Fibroblast of peridontal ligament (primary cell): ENCODE data around the gene MSANTD1.

ENCODE experiments used
- DNase-seq: peaks from one replicate; pipeline ENCODE4 v3.0.0-alpha.2; 2010; ENCODE audit errors: extremely low read depth

The MSANTD1 gene

DNA sequence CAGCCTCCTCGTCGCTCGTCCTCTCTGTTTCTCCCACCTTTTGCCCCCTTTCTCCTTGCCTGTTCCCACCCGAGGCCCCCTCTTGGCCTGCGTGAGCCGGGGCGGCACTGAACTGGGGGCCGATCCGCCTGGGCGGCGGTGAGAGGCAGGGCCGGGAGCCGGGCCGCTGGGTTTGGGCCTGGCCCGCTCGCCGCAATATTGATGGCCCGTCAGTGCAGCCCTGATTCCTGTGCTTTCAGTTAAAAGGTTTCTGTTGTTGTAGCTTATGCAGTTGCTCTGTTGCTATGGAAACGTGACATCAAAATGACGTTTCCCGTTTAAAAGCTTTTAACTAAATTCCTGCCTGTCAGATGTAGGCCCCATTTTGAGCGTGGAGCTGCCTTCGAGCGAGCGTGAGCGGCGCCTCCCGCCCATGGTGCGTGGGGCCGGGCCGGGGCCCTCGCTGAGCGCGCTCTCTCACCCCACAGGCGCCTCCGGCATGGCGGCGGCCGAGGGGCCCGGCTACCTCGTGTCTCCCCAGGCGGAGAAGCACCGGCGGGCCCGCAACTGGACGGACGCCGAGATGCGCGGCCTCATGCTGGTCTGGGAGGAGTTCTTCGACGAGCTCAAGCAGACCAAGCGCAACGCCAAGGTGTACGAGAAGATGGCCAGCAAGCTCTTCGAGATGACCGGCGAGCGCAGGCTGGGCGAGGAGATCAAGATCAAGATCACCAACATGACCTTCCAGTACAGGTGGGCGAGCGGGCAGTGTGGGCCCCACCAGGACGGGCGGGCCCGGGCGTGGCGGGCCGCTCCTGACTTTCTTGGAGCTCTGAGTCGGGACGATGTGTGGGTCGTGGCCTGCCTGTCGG, at the start of gene MSANTD1:
Gene MSANTD1, plus strand, starts transcription at position 349 of the 851 bp plus-strand sequence. Its CDS starts 64 bp downstream, at position 413.
- DNase-seq, result peak; percentile 49

DNA sequence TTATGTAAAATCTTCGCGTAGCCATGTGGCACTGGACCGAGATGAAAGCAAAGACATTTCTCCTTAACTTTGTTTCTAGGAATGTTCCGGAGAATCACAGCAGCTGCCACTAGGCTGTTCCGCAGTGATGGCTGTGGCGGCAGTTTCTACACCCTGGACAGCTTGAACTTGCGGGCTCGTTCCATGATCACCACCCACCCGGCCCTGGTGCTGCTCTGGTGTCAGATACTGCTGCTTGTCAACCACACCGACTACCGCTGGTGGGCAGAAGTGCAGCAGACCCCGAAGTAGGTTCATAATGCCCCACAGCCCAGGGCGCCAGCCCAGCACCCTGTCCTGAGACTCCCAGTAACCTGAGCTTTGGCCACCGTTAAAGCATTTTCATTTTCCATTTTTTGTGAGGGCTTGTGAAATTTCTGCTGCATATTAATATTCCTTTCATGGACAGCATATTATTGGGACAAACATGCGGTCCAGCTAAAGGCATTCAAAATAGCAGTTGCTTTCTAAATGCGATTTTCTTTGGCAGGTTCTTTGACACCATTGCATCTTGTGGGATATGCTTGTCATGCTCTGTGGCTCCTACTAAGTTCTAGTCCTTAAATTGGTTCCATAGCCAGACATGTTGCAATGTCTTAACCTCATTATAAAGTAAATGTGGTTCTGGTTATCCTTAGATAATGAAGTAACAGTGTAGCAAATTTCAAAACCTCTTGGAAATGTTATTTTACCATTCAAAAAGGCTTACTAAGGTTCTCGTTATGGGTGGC, 49.1 kb upstream of the MSANTD1 start:
- DNase-seq, result peak; percentile 89

DNA sequence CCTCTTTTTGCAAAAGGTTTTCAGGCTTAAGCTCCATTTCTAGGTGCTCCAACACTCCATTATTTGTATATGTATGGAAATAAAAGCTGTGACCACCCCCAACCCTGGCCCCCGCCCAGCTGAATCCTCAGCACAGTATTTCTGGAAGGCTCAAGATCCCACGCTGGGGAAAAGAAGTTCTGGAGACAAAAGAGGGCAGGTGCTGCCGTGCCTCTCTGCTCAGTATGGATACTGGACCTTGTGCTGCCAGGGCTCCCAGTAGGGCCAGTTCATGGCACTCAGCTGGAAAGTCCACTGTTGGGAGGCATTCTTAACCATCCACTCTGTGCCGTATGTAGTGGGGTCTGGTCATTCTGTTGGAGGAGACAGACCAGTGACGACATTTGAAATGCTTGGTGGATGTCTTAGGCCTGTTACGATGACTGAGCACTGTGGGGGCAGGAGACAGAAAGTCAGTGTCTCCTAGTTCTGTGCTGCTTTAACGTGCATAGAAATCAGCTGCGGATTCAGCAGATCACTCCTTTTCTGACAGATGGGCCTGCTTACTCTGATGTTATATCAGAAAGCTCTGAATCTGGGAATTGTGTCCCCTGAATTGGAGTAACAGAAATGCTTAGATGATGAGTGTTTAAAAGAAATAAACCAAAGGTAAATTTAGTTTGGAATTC, 48.4 kb upstream of the MSANTD1 start:
- no peak for DNase-seq

DNA sequence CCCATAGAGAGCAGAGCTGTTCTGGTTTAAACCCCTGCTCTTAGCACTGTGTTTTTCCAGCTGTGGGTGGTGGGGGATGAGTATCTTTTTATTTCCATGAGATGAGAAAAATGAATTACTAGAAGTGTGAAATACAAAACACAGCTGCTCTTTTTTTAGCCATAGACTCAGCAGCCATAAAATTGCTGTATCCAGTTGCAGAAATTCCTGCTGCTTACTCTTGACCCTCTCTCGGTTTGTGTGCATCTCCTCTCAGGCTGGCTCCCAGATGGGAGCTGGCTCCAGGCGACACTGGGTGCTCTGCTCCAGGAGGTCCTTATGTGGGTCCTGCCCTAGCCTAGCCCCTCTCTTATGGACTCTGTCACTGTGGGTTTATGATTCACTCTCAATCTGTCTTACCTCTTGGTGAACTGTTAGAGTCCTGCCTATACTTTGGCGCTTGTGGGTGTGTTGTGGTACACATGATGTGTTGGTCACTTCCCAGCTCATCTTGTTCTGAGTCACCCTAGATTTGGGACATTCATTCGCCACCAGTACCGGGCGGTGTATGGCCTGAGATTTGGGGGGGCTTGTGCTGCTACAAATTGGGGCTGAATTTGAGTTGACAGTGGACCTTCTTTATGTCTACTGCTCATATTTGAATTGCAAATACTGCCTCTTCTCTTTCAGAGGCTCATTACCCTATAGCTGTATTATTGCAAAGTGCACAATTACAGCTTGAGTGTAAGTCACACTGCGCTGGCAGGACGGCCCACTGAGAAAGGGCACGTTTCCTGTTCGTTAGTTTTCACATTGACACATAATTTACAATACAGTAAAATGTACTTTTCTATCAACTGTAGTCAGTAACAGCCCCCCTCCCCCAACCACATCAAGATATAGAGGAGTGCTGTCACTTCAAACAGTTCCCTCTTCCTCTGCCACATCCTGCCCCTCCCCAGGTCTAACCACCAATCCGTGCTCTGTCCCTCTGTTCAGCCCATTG, 46.9 kb upstream of the MSANTD1 start:
- no peak for DNase-seq

DNA sequence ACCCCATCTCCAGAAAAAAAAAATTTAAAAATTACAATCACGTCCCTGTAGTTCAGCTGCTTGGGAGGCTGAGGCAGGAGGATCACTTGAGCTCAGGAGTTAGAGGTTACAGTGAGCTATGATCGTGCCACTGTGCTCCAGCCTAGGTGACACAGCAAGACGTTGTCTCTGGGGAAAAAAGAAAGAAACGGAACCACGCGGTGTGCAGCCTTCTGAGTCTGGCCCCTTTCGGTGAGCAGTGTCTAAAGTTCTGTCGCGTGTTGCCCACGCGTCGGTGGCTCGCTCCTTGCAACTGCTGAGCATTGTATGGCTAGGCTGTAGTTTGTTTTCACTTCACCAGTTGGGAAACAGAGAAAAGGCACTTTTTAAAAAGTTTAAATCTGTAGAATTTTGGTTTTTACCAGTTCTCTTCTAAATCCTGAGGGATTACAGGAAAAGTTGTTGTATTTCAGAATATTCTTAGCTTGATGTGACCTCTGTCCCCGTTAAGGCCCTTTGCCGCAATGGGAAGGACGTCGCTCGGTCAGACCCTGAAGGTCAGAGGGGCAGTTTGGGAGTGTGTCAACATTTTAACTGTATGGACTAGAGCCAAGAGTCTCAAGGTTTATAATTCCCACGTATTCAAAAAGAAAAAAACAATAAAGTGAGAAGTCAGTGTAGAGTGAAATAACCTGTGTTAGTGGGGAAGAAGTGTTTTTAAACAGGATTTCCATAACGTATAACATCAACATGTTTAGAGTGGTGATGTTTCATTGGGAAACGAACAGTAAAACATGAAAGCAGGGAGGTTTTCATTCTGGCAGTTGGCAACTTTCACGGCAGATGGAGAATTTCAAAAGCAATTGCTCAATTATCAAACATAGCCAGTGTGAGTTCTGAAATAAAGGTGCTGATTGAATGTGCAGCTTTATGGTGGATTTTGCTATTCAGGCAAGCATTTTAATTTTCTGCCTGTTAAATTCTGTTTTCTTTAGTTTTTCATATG, 45.8 kb upstream of the MSANTD1 start:
- no peak for DNase-seq

DNA sequence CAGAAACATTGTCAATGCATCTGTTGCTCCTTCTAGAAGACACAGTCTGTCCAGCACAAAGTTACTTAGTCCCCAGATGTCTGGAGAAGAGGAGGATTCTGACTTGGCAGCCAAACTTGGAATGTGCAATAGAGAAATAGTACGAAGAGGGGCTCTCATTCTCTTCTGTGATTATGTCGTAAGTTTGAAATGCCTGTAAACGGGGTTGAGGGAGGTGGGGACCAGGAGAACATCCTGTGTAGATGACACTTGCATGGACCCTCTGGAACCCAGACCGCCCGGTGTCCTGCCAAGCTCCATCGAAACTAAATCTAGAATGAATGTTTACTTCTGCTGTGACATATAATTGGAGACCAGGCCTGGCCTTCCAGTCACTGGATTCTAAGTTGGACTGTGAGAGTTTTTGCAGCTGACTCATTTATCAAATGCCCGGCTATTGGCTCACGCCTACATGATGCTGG, 45.0 kb upstream of the MSANTD1 start:
- DNase-seq, result peak; percentile 43

DNA sequence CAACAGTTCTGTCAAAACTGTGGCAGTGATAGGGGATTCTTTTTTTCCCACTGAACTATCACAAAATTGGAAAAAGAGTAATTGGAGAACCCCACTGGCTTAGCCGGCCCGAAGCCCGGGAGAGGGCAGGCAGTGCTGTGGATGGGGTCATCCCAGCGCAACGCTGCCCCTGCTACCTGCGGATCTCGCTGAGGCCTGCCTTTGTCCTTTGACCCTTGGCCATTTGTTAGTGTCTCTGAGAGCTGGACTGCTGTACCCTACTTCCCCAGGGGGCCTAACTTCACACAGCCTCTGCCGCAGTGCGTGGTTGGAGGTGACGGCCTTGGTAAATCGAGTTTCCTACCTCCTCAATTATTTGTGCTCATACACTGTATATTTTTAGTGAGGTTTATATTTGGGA, 43.0 kb upstream of the MSANTD1 start:
- no peak for DNase-seq

DNA sequence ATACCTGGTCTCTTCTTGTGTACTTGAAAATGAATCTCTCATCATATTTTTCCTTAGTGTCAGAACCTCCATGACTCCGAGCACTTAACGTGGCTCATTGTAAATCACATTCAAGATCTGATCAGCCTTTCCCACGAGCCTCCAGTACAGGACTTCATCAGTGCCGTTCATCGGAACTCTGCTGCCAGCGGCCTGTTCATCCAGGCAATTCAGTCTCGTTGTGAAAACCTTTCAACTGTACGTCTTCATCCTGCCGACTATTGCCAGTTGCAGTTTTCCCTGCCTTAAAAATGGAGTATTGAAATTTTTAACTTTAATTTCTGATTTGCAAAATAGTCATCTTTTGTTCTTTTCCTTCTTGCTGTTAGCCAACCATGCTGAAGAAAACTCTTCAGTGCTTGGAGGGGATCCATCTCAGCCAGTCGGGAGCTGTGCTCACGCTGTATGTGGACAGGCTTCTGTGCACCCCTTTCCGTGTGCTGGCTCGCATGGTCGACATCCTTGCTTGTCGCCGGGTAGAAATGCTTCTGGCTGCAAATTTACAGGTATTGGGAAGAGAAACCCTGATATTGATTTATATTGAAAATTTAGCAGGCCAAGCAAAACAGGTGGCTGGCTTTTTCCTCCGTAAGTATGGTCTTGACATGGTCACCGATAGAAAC, 42.4 kb upstream of the MSANTD1 start:
- DNase-seq, result no peak

DNA sequence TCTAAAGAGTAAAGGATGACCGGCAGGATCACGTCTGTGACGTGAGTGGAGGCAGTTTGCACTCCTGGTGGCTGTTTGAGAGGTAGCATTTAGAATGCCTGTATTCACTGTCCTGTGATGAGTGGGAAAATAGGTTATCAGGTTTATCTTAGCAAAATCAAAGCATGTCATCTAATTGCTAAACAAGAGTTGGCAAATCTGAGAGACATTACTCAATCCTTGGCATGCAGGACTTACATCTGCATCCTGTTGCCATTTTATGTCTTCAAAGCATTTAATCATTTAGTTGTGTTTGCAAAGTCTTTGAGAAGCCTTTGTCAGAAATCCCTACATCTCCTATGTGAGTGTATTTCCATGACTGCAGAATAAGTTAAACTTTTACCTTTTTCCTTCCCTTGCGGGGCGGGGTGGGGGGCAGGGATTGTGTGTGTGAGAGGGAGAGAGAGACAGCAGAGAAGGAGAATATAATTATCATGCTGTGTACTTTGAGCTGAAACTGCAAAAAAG, 41.4 kb upstream of the MSANTD1 start:
- DNase-seq, result peak; percentile 77

DNA sequence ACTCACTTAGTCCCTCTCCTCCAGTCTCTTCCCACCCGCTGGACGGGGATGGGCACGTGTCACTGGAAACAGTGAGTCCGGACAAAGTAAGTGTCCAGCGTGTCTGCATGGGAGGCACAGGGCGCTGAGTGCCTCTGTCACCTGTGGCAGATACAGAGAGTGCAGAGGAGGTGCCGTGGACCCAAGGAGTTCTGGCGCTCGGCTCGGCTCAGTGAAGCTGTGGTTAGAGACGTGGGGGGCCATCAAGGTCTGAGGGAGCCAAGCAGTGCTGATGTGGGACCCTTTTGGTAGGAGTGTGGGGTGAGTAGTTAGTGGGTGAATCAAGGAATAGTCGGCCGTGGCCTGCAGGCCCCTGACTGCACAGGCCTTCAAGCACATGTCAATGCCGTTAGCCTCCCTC, 40.1 kb upstream of the MSANTD1 start:
- no peak for DNase-seq

DNA sequence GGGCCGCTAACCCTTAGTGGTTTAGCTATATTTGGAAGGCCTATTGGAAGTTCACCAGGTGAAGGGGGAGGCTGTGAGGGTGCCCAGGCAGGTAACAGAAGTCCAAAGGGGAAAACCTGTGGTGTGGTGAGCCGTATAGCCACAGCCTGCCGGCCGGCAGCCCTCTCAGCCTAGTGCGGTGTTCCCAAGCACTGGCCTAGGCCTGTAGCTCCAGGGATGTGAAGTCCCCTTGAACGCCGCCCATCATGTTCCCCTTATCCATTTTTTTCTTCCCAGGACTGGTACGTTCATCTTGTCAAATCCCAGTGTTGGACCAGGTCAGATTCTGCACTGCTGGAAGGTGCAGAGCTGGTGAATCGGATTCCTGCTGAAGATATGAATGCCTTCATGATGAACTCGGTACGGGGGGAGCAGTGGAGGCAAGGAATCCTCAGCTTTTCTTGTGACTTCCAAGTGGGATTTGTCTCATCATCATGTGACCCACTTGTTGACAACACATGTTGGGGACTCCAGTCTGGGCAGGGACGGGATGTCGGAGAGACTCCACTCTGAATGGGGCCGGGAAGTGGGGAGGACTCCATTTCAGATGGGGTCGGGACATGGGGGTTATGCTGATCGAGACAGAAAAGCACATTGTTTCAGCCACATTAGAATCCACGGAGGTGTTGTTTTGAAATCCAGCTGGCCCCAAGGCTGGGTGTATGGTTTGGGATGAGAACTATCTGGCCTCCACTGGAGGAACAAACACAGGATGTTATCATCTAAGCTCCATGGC, 39.2 kb upstream of the MSANTD1 start:
- DNase-seq, result no peak

DNA sequence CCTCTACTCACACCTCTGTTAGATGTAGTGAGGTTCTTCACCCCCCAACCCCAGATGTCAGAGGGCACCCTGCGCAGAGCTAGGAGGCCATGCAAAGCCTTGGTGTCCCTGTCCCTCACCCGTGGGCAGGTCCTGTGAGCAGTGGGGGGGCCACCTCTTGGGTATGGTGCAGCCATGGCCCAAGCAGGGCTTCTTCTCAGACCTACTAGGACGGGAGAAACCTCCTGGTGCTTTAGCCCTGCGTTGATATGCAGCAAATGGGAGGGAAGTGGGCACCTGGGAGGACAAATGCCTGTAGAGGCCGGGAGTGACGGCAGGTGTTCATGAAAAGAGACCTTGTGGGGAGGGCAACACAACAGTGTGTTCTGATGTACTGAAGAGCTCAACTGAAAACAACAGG, 38.5 kb upstream of the MSANTD1 start:
- no peak for DNase-seq

DNA sequence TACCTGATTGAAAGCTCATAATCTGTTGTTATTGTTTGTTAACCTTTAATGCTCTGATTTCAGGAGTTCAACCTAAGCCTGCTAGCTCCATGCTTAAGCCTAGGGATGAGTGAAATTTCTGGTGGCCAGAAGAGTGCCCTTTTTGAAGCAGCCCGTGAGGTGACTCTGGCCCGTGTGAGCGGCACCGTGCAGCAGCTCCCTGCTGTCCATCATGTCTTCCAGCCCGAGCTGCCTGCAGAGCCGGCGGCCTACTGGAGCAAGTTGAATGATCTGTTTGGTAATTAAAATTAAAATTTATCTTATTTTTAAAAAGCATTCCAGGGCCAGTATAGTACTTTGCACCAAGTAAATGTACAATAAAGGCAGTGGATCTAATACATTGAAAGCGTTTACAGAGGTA, 37.1 kb upstream of the MSANTD1 start:
- no peak for DNase-seq

DNA sequence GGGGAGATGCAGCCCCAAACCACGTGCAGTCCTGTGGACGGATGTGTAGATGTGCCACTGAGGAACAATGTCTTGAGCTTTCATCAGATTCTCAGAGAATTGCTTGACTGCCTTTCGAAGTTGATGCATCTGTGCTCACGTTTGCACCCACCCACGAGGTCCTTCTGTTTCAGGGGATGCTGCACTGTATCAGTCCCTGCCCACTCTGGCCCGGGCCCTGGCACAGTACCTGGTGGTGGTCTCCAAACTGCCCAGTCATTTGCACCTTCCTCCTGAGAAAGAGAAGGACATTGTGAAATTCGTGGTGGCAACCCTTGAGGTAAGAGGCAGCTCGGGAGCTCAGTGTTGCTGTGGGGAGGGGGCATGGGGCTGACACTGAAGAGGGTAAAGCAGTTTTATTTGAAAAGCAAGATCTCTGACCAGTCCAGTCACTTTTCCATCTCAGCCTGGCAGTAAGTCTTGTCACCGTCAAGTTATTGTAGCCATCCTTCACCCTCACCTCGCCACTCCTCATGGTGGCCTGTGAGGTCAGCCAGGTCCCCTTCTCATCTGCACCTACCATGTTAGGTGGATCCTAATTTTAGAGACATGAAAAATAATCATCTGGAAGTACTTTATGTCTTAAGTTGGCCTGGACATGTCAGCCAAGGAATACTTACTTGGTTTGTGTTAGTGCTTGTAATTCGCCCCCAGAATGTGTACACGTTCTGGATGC, 36.4 kb upstream of the MSANTD1 start:
- no peak for DNase-seq

DNA sequence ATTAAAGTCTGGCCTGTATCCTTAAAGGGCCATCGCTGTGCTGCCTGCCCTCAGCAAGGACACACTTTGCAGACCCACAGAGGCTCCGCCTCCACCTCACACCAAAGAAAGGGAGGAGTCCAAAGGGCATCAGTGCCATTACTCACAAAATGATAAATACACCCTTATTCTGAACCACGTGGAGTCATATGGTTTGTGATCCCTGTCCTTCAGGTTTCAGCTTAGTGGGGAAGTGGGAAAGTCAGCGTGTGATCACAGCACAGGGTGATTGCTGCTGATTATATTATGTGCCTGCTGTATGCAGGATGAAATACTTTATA, 35.9 kb upstream of the MSANTD1 start:
- no peak for DNase-seq

DNA sequence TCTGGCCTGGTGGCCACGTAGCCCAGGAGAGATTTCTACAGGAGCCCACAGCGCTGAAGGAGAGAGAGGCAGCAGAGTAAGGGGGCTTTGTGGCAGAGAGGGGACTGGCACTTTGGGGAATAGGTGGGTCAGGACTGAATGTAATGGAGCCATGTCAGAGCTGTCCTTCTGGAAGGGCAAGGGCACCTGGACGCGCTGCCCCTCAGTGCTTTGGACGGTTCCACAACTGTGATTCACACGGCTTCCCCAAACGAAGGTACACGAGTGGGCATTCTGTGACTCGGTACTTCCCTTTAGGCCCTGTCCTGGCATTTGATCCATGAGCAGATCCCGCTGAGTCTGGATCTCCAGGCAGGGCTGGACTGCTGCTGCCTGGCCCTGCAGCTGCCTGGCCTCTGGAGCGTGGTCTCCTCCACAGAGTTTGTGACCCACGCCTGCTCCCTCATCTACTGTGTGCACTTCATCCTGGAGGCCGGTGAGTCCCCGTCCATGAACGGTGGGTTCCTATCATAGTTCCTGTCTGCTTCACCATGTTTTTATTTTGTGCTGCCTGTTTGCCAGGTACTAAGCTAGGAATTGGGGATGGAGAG, 35.2 kb upstream of the MSANTD1 start:
- DNase-seq, result no peak

DNA sequence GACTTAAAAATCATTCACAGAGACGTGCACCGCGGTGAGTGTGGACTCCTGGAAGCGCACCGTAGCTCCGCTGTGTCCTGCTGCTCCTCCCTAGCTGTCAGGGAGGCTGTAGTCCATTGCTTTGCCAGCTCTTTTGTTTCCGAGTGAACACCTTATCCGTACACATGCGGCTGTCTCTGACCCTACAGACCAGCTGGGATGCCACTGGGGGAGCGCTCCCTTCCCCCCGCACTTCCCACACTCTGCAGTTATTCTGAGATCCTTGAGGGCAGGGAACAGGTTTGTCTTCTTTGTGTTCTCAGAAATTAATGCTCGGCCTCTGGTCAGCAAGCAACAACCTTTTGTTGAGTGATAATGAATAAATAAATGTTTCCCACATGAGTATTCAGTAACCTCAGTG, 33.7 kb upstream of the MSANTD1 start:
- no peak for DNase-seq

DNA sequence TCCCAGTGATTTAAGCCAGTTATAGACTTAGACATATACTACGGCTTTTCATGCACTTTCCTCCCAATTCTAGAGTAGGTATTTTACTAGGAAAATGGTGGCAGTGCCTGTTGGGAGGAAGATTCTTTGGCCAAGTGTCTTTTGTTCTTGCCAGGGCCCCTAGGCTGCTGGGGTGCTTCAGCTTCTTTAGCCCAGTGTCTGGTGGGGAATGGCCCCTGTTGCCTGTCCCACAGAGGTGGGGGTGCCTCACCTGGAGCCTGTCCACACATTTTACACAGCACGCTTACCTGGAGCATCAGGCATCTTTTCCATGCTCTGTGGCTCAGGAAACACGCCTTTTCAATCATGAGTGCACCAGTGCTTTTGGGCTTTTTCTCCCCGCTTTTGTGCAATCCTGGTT, 33.2 kb upstream of the MSANTD1 start:
- no peak for DNase-seq
